IPS-20b (cell line): ENCODE data around the gene ANO10.
"Not testable (repeated sequence)": the region's sequence is repeated elsewhere in the genome, so short reads cannot be mapped to it uniquely, and the experiment has no call there.

Source experiments
- H3K27ac ChIP-seq: one replicate; pipeline ENCODE4 v1.5.1; 2013; ENCODE audit warnings: low read length
- H3K27me3 ChIP-seq: 2 replicates; pipeline ENCODE4 v1.6.1; 2013; ENCODE audit warnings: mild to moderate bottlenecking, low read length, inconsistent platforms; ENCODE audit not compliant: insufficient read depth
- H3K36me3 ChIP-seq: 2 replicates; pipeline ENCODE4 v1.6.1; 2013; ENCODE audit warnings: low read depth, mild to moderate bottlenecking, inconsistent platforms, low read length, moderate library complexity; ENCODE audit not compliant: insufficient read depth
- H3K4me1 ChIP-seq: 2 replicates; pipeline ENCODE4 v1.6.1; 2013; ENCODE audit warnings: mild to moderate bottlenecking, control low read depth, inconsistent platforms, low read length, moderate library complexity; ENCODE audit not compliant: insufficient read depth
- H3K4me3 ChIP-seq: 2 replicates; pipeline ENCODE4 v1.5.1; 2013; ENCODE audit warnings: mild to moderate bottlenecking, low read length, inconsistent platforms
- H3K9ac ChIP-seq: 2 replicates; pipeline ENCODE4 v1.6.1; 2013; ENCODE audit warnings: low read depth, mild to moderate bottlenecking, inconsistent platforms, low read length, moderate library complexity
- H3K9me3 ChIP-seq: 2 replicates; pipeline ENCODE4 v1.6.1; 2013; ENCODE audit warnings: mild to moderate bottlenecking, low read depth, low read length, inconsistent platforms; ENCODE audit not compliant: insufficient read depth

ANO10 gene

DNA sequence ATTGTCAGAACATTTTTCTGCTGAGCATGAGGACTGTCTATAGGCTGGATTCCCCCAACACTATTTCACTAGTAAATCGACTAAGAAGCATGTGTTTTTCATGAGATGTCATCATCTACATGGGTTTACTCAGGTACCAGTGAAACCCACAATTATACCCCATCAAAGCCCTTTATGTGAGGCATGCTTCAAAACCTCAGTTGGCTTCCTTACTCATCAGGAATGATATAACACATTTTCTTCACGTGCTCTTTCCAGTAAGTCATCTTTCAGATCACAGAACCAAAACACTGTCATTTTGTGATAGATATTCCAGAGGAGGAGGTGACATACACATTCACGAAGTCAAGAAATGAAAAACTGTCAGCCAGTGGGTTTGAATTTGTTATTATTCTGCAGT, 116.5 kb downstream of the ANO10 start:
- H3K9ac ChIP-seq, result no peak overlapping the region
- no peaks in the 10 kb centered on the region for H3K9me3 ChIP-seq
- H3K27ac ChIP-seq, result no peak overlapping the region

GRCh38 chr3:43503067-43503728, 118.6 kb downstream of the ANO10 start:
- Histone ChIP-seq H3K4me3 (no peak overlapping the region), H3K9me3 (no peaks in the 10 kb centered on the region), H3K4me1 (peaks cover 4% of the 10 kb centered on the region; the same call in 1 of the 2 replicates), H3K9ac (no peak overlapping the region), H3K36me3 (no peaks in the 10 kb centered on the region), H3K27ac (no peak overlapping the region), H3K27me3 (no peaks in the 10 kb centered on the region)

More for the DNA sequence above, 116.5 kb downstream of the ANO10 start:
- no peaks in the 10 kb centered on the region for H3K4me1 ChIP-seq
- no peak overlapping the region for H3K4me3 ChIP-seq
- no peaks in the 10 kb centered on the region for H3K27me3 ChIP-seq
- H3K36me3 ChIP-seq, result no peaks in the 10 kb centered on the region

DNA sequence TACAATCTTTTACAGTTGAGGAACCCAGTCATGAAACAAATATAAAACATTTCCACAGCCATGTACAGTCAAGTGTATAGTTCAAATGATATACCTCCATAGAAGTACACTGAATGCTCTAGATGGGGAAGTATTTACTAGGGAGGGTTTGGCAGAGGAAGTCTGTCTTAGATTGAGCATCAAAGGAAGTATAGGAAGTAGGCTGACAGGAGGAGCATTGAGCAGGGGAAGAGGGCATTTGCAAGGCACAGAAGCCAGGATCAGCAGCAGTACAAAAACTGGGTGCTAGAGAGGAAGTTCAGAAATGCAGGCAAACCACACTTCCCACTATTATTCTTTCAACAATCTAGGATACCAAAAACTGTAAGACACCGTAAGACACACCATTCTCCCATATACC, 122.6 kb downstream of the ANO10 start:
- Histone ChIP-seq H3K27ac (no peak overlapping the region), H3K9me3 (no peaks in the 10 kb centered on the region), H3K9ac (no peak overlapping the region), H3K27me3 (no peaks in the 10 kb centered on the region), H3K4me3 (no peak overlapping the region), H3K36me3 (no peaks in the 10 kb centered on the region), H3K4me1 (peaks cover 15% of the 10 kb centered on the region)

- Histone ChIP-seq H3K4me1 (peaks cover 15% of the 10 kb centered on the region), H3K27ac (no peak overlapping the region), H3K36me3 (no peaks in the 10 kb centered on the region), H3K9ac (no peak overlapping the region), H3K4me3 (no peak overlapping the region), H3K27me3 (no peaks in the 10 kb centered on the region), H3K9me3 (no peaks in the 10 kb centered on the region)
These were observed 123.9 kb downstream of the ANO10 start for GRCh38 chr3:43497905-43498365.

DNA sequence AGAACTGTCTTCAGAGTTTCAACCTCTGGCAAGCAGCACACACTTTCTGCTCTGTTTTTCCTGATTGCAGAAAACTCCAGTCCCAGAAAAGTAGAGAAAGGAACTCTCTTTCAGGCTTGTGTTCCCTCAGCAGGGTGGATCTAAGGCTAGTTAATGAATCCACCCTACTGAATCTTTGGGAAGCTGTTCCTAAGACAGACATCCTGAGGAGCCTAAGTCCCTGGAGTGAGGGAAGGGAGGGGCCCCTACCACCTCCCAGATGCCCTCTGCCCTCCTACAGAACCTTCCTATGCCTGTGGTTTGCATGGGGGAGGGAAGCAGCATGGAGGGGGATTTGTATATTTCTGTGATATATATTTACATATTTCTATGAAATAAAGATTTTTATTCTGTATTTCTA, 124.4 kb downstream of the ANO10 start:
- peak overlapping the region; percentile 48 for H3K27ac ChIP-seq
- peaks cover 15% of the 10 kb centered on the region for H3K4me1 ChIP-seq
- 0 out of 2 replicates have a peak overlapping the region, but pooled peaks have one; percentile 25 for H3K9ac ChIP-seq
- H3K4me3 ChIP-seq, result no peak overlapping the region
- no peaks in the 10 kb centered on the region for H3K36me3 ChIP-seq
- H3K27me3 ChIP-seq, result no peaks in the 10 kb centered on the region
- H3K9me3 ChIP-seq, result no peaks in the 10 kb centered on the region

DNA sequence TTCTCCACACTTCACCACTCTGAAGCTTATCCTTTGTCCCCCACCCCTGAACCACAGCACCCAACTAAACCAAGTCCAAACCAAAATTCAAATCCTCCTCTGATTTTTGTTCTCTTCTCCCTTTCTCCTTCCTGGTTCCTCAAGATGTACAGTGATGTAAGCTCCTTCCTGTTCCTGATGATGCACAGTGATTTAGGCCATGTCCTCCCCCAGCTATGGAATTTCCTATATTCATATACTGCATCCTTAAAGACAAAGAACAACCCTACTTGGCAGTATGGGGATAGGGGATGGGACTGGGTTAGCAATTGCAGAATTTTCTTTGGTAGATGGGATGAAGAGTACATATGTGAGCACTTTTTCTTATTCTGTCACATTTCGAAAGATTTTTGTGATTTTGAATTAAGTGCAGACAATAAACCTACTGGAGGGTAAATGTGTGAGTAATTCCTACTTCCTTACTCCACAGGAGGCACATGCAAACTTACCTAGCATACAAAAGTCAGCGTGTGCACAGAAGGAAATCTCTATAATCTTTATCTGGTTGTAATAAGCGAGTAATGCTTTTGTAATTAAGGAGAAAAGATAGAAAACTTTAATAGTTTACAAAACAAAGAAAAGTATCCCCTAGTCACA, 125.0 kb downstream of the ANO10 start:
- Histone ChIP-seq H3K9me3 (no peaks in the 10 kb centered on the region), H3K27me3 (no peaks in the 10 kb centered on the region), H3K9ac (0 out of 2 replicates have a peak overlapping the region, but pooled peaks have one; percentile 25), H3K4me1 (peaks cover 15% of the 10 kb centered on the region), H3K27ac (peak overlapping the region; percentile 48), H3K4me3 (no peak overlapping the region), H3K36me3 (no peaks in the 10 kb centered on the region)

- not testable (repeated sequence) for H3K9me3 ChIP-seq, H3K36me3 ChIP-seq, H3K27ac ChIP-seq, H3K27me3 ChIP-seq, H3K9ac ChIP-seq, H3K4me3 ChIP-seq
- H3K4me1 ChIP-seq, result peaks cover 11% of the 10 kb centered on the region
These were observed 128.9 kb downstream of the ANO10 start for GRCh38 chr3:43492932-43493331.

- H3K9me3 ChIP-seq, H3K27ac ChIP-seq, H3K27me3 ChIP-seq, H3K36me3 ChIP-seq, H3K4me1 ChIP-seq, H3K4me3 ChIP-seq, H3K9ac ChIP-seq: not testable (repeated sequence)
These were observed 130.0 kb downstream of the ANO10 start for GRCh38 chr3:43491807-43492206.

GRCh38 chr3:43490640-43491185, 131.1 kb downstream of the ANO10 start:
- Histone ChIP-seq H3K9me3 (no peaks in the 10 kb centered on the region), H3K4me3 (no peak overlapping the region), H3K27me3 (no peaks in the 10 kb centered on the region), H3K9ac (no peak overlapping the region), H3K4me1 (peaks cover 4% of the 10 kb centered on the region; the same call in 1 of the 2 replicates), H3K36me3 (no peaks in the 10 kb centered on the region), H3K27ac (no peak overlapping the region)

DNA sequence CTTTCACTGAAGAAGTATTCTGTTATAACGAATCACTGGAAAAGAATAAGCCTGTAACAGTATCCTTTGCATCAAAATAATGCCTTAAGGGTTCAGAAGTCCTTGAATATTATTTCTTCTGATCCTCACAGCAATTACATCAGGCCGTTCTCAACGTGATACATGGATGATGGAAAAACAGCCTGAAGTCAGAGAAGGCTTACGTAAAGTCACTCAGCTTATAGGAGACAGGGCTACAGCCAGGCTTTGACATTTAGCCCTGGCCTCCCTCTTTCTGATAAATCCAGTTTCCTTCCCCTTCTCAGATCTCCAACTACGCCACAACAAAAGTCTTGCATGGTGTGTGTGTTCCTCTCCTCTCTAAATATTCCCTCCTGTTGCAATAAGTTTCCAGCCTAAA, 131.9 kb downstream of the ANO10 start:
- Histone ChIP-seq H3K36me3 (no peaks in the 10 kb centered on the region), H3K27ac (no peak overlapping the region), H3K27me3 (no peaks in the 10 kb centered on the region), H3K4me1 (peaks cover 6% of the 10 kb centered on the region; the same call in 1 of the 2 replicates), H3K4me3 (no peak overlapping the region), H3K9me3 (no peaks in the 10 kb centered on the region), H3K9ac (no peak overlapping the region)

GRCh38 chr3:43485931-43486330, 135.9 kb downstream of the ANO10 start:
- Histone ChIP-seq H3K27me3 (no peaks in the 10 kb centered on the region), H3K9ac (no peak overlapping the region), H3K4me3 (no peak overlapping the region), H3K4me1 (peaks cover 12% of the 10 kb centered on the region; the same call in 1 of the 2 replicates), H3K9me3 (no peaks in the 10 kb centered on the region), H3K36me3 (no peaks in the 10 kb centered on the region), H3K27ac (no peak overlapping the region)
